Keratinocyte (primary cell): Measurements from ENCODE around the gene SPATA19.

Source experiments
- CTCF ChIP-seq, 3 experiments: IDR thresholded peaks in 1 of 3; conservative IDR thresholded peaks in 1 of 3; optimal IDR thresholded peaks in 1 of 3; 2 replicates in 2 of 3; 3 replicates in 1 of 3; pipeline versions ENCODE3 to v1.5.1; 2011; ENCODE audit warnings: low read length in 3 of 3, mild to moderate bottlenecking in 3 of 3, moderate library complexity in 2 of 3, control low read depth in 1 of 3, inconsistent platforms in 1 of 3; ENCODE audit not compliant: insufficient read depth in 2 of 3; ENCODE audit errors: extremely low read depth in 1 of 3
- EZH2 ChIP-seq: IDR thresholded peaks from one replicate; pipeline ENCODE4 v1.6.1; 2012; ENCODE audit warnings: inconsistent platforms, mild to moderate bottlenecking, low read length, moderate library complexity

- TF ChIP-seq CTCF (optimal IDR thresholded peaks at IDR 0.05 in 1 of 3, IDR thresholded peaks at IDR 0.05 in 1 of 3, conservative IDR thresholded peaks at IDR 0.05 in 1 of 3; ENCODE audit: extremely low read depth in 1 of 3, insufficient read depth in 2 of 3, low read length in 3 of 3) (no peak), EZH2 (no peak)
Observed at GRCh38 chr11:133826866-133827265, 18.4 kb downstream of the SPATA19 start.
